ENCODE data around the gene ELOVL2. TPM values are rescaled to one million over a fixed set of nuclear protein-coding genes. Genes with fewer than 3 reads are reported as not detected.

ELOVL2 gene
- total RNA-seq, 4 donors from 2014 or later, result 0.14 to 0.16 TPM; not detected in 2

DNA sequence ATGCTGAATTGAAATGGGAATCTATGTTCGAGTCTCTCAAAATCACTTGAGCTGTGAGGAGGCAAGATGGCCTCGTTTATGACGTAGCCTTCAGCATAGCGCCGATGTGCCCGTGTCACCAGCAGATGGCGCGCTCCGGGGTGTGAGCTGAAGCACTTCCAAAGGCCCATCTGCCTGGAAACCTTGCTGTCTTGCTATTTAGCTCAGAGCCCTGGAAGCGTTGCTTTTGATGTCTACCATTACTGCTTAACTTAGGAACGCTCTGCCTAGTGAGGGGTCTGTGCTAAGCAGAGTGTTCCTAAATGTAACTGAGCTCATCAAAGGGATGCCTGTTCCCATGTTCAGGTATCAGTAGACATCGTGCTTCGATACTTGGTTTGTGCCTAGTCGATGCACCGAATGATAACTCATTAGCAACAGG is 89.5 kb downstream of the ELOVL2 start:
- whole genome bisulfite sequencing, 2 donors (ENCODE audit: low coverage in 1 of 2), result 16 to 28% methylated on average over 8 to 15 of the region's 15 CpGs
- Histone ChIP-seq H3K4me3 (no peak overlapping the region), H3K36me3 (no peaks in the 10 kb centered on the region), H3K27me3 (no peaks in the 10 kb centered on the region), H3K4me1 (no peaks in the 10 kb centered on the region), H3K9me3 (no peaks in the 10 kb centered on the region), H3K27ac (no peak overlapping the region)
- intact Hi-C loops (cut with DNase I; ENCODE audit: low total_unique reads) (no loop called here), in situ Hi-C loops (cut with MboI; ENCODE audit: low pct_ligation_motif_present in 1 of 4, low pct_unique_long_range_greater_than_20kb in 1 of 4, low sequenced_read_pairs in 3 of 4) (loop anchor here in 3 of 4 donors (10.0 to 25.0 kb wide), 4 partner anchors 108 to 620 kb away; no protein-coding TSS in a partner anchor)
- no peak for TF ChIP-seq POLR2AphosphoS5 (IDR thresholded peaks at IDR 0.05)
- TF ChIP-seq EP300 (IDR thresholded peaks at IDR 0.05; ENCODE audit: low read depth), result no peak
- no peak for TF ChIP-seq POLR2A (IDR thresholded peaks at IDR 0.05)
- TF ChIP-seq, protein P1, sequence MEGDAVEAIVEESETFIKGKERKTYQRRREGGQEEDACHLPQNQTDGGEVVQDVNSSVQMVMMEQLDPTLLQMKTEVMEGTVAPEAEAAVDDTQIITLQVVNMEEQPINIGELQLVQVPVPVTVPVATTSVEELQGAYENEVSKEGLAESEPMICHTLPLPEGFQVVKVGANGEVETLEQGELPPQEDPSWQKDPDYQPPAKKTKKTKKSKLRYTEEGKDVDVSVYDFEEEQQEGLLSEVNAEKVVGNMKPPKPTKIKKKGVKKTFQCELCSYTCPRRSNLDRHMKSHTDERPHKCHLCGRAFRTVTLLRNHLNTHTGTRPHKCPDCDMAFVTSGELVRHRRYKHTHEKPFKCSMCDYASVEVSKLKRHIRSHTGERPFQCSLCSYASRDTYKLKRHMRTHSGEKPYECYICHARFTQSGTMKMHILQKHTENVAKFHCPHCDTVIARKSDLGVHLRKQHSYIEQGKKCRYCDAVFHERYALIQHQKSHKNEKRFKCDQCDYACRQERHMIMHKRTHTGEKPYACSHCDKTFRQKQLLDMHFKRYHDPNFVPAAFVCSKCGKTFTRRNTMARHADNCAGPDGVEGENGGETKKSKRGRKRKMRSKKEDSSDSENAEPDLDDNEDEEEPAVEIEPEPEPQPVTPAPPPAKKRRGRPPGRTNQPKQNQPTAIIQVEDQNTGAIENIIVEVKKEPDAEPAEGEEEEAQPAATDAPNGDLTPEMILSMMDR (IDR thresholded peaks at IDR 0.05), result peak; percentile 51 to 75 (median 61)
- peak; percentile 75 for DNase-seq

DNA sequence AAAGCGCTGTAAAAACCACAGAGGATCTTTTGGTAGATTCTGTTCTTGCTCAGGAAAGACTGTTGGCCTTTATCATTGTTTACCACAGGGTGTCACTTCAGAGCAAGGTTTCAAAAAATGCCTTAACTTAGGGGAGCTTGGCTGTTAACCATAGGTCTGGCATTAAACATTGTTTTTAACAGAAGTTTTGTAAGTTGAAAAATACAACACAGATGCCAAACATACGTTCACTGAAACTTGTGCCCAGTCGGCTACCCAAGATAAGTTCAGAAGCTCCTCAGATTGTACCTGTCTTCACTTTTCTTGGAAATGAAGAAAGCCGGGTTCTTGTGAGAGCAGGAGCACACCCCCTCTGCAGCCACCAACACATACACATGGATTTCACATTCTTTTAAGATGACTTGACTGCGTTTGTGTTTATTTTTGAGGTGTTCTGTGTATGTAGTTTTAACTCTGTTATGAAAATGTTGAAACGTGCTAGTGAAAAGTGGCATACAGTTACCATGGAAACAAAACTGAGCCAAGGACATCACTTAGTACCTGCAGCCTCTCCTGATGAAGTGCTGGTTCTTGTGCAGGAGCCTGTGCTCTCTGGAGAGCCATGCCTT is 92.3 kb downstream of the ELOVL2 start:
- no peak overlapping the region for H3K27ac ChIP-seq
- no peak overlapping the region for H3K4me3 ChIP-seq
- TF ChIP-seq POLR2AphosphoS5 (IDR thresholded peaks at IDR 0.05) (no peak), EP300 (IDR thresholded peaks at IDR 0.05; ENCODE audit: low read depth) (no peak), POLR2A (IDR thresholded peaks at IDR 0.05) (no peak)
- TF ChIP-seq, protein P1 (IDR thresholded peaks at IDR 0.05), result peak in 4 of 5 experiments; percentile 16 to 24 (median 18)
- H3K27me3 ChIP-seq, result no peaks in the 10 kb centered on the region
- 26 to 44% methylated on average over 5 to 6 of the region's 6 CpGs for WGBS, 2 donors (ENCODE audit: low coverage in 1 of 2)
- H3K9me3 ChIP-seq, result no peaks in the 10 kb centered on the region
- H3K36me3 ChIP-seq, result no peaks in the 10 kb centered on the region
- in situ Hi-C loops (cut with MboI; ENCODE audit: low pct_ligation_motif_present in 1 of 4, low pct_unique_long_range_greater_than_20kb in 1 of 4, low sequenced_read_pairs in 3 of 4), result loop anchor here in 3 of 4 donors (10.0 to 25.0 kb wide), 4 partner anchors 111 to 623 kb away; no protein-coding TSS in a partner anchor
- intact Hi-C loops (cut with DNase I; ENCODE audit: low total_unique reads), result no loop called here
- no peaks in the 10 kb centered on the region for H3K4me1 ChIP-seq
- DNase-seq, result no peak

DNA sequence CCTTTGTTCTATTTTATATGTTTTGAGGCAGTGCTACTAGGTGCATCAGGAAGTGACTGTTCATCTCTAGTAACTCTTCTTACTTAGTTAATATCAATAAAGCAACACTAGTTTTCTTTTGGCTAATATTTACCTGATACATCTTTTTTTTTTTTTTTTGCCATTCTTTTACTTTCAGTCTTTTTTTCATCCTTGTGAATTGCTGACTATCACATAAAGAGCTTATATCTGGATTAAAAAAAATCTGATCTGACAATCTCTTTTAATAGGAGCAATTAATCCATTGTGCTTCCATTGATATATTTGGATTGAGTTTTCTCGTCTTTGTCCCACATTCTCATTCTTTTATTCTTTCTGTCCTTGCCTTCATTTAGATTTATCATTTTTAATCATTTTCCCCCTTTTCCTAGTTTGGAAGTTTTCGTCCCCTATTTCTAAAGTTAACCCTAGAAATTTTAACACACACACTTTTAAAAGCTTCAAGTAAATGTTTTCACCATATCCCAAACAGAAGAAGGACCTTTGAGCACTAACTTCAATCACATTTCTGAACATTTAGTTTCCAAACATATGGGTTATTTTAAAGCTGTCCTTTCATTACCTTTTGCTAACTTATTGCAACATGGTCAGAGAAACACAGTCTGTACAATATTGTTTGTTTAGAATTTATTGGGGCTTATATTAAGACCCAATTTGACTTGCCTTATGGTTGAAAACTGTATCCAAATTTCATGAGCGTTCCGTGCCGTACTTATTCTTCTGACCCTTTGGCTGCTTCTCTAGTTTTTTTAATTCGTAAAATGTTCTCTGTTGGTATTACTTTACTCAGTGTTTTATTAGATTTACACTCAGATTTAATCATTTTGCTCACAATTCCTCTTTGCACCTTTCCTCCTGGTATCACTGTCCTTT is 94.3 kb downstream of the ELOVL2 start:
- in situ Hi-C loops (cut with MboI; ENCODE audit: low pct_ligation_motif_present in 1 of 4, low pct_unique_long_range_greater_than_20kb in 1 of 4, low sequenced_read_pairs in 3 of 4) (loop anchor here in 3 of 4 donors (10.0 to 25.0 kb wide), 4 partner anchors 112 to 625 kb away; no protein-coding TSS in a partner anchor), intact Hi-C loops (cut with DNase I; ENCODE audit: low total_unique reads) (no loop called here)
- no peak for DNase-seq
- Histone ChIP-seq H3K27ac (no peak overlapping the region), H3K4me1 (no peaks in the 10 kb centered on the region), H3K9me3 (no peaks in the 10 kb centered on the region), H3K4me3 (no peak overlapping the region), H3K36me3 (no peaks in the 10 kb centered on the region), H3K27me3 (no peaks in the 10 kb centered on the region)
- 78 to 82% methylated on average over 5 to 6 of the region's 6 CpGs for WGBS, 2 donors (ENCODE audit: low coverage in 1 of 2)
- TF ChIP-seq POLR2AphosphoS5 (IDR thresholded peaks at IDR 0.05), result no peak
- TF ChIP-seq, protein P1 (IDR thresholded peaks at IDR 0.05), result no peak
- no peak for TF ChIP-seq EP300 (IDR thresholded peaks at IDR 0.05; ENCODE audit: low read depth)
- TF ChIP-seq POLR2A (IDR thresholded peaks at IDR 0.05), result no peak

DNA sequence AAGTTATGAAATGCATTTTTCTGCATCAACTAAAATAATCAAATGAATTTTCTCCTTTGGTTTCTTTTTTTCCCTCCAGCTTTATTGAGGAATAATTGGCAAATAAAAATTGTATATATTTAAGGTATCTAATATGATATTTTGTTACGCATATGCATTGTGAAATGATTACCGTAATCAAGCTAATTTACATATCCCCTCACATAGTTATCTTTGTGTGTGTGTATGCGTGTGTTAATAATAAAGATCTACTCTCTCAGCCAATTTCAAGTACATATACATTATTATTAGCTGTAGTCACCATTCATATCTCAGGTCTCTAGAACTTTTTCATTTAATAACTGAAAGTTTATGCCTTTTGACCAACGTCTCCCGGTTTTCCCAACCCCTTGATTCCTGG is 96.1 kb downstream of the ELOVL2 start:
- TF ChIP-seq, protein P1 (IDR thresholded peaks at IDR 0.05), result no peak
- TF ChIP-seq POLR2A (IDR thresholded peaks at IDR 0.05), result no peak
- TF ChIP-seq EP300 (IDR thresholded peaks at IDR 0.05; ENCODE audit: low read depth), result no peak
- no peak for TF ChIP-seq POLR2AphosphoS5 (IDR thresholded peaks at IDR 0.05)
- intact Hi-C loops (cut with DNase I; ENCODE audit: low total_unique reads), result no loop called here
- no peaks in the 10 kb centered on the region for H3K9me3 ChIP-seq
- H3K27ac ChIP-seq, result no peak overlapping the region
- no peaks in the 10 kb centered on the region for H3K36me3 ChIP-seq
- 89 to 90% methylated on average over 5 of the region's 5 CpGs for WGBS, 2 donors (ENCODE audit: low coverage in 1 of 2)
- no peaks in the 10 kb centered on the region for H3K27me3 ChIP-seq
- no peak overlapping the region for H3K4me3 ChIP-seq
- in situ Hi-C loops (cut with MboI; ENCODE audit: low pct_ligation_motif_present in 1 of 4, low pct_unique_long_range_greater_than_20kb in 1 of 4, low sequenced_read_pairs in 3 of 4), result no loop called here
- no peak for DNase-seq
- no peaks in the 10 kb centered on the region for H3K4me1 ChIP-seq

Data from transverse colon (tissue), 4 donors.